Activated CD4-positive, alpha-beta T cell treated with anti-CD3 and anti-CD28 coated beads for 36 hours (primary cell): ENCODE measurements around the gene C1QTNF12. TPM values are rescaled to one million over a fixed set of nuclear protein-coding genes. Genes with fewer than 3 reads are reported as not detected.
"Not testable (repeated sequence)": the region's sequence is repeated elsewhere in the genome, so short reads cannot be mapped to it uniquely, and the experiment has no call there.

ENCODE experiments used
- ATAC-seq: fragments of 200-7000 bp; cut with Tn5 transposase; one replicate; pipeline ENCODE4 v1.10.0; 2021; ENCODE audit warnings: mild to moderate bottlenecking, moderate library complexity
- CTCF ChIA-PET: fragments of 350-600 bp; sonication (Branson Sonifier 250); formaldehyde crosslinking; loops from one replicate; lab custom pipeline; 2021; ENCODE audit warnings: antibody characterized with exemption; lab: Charles Lee
- POLR2A ChIA-PET: fragments of 350-600 bp; sonication (Branson Sonifier 250); formaldehyde crosslinking; loops from one replicate; lab custom pipeline; 2021; ENCODE audit warnings: antibody characterized with exemption, inconsistent platforms; lab: Charles Lee
- DNase-seq: peaks from one replicate; pipeline ENCODE4 v3.0.0-alpha.2; 2020
- H3K27ac Mint-ChIP-seq: one replicate; pipeline ENCODE4 v1.8.0; 2021; ENCODE audit warnings: mixed read lengths
- H3K27me3 Mint-ChIP-seq: one replicate; pipeline ENCODE4 v1.8.0; 2021; ENCODE audit warnings: mixed read lengths
- H3K36me3 Mint-ChIP-seq: one replicate; pipeline ENCODE4 v1.8.0; 2021; ENCODE audit warnings: low read depth, mixed read lengths
- H3K4me1 Mint-ChIP-seq: one replicate; pipeline ENCODE4 v1.8.0; 2021; ENCODE audit warnings: mixed read lengths
- H3K4me3 Mint-ChIP-seq: one replicate; pipeline ENCODE4 v1.8.0; 2021; ENCODE audit warnings: mild to moderate bottlenecking, moderate library complexity, mixed read lengths
- H3K9me3 Mint-ChIP-seq: one replicate; pipeline ENCODE4 v1.8.0; 2021; ENCODE audit warnings: low read depth, mixed read lengths
- intact Hi-C, 2 experiments: fragments of 100-400 bp; cut with DNase I in 1 of 2; cut with micrococcal nuclease in 1 of 2; formaldehyde crosslinking; loops; one replicate each; pipeline versions ENCODE4 v1.14.2 to v1.15.1; 2022 to 2024; cut with DNase I, micrococcal nuclease
- microRNA-seq: library from miRNA; unstranded; fragments of <30 nt; microRNA quantifications from one replicate; pipeline ENCODE4 v1.2.0, GENCODE V29; 2021; ENCODE audit warnings: borderline replicate concordance
- total RNA-seq, 2 experiments: library from RNA; stranded (reverse); gene quantifications; one replicate each; pipeline ENCODE4 v1.2.3, GENCODE V29; 2021

C1QTNF12 gene
- total RNA-seq, 2 experiments from 2014 or later: 1.1 to 1.6 TPM

GRCh38 chr1:1198423-1199140, 47.9 kb downstream of the C1QTNF12 start:
- ChIA-PET CTCF (no interaction called here), POLR2A (no interaction called here)
- Mint-ChIP-seq H3K27me3 (no peaks in the 10 kb centered on the region), H3K4me3 (no peak overlapping the region), H3K27ac (no peak overlapping the region), H3K9me3 (peaks cover 10% of the 10 kb centered on the region), H3K36me3 (peaks cover 2% of the 10 kb centered on the region), H3K4me1 (peaks cover 14% of the 10 kb centered on the region)
- ATAC-seq (no peak), DNase-seq (no peak)
- intact Hi-C loops: no loop called here

GRCh38 chr1:1197551-1198422, 48.7 kb downstream of the C1QTNF12 start:
- ATAC-seq: no peak
- Mint-ChIP-seq H3K9me3 (peaks cover 10% of the 10 kb centered on the region), H3K4me3 (no peak overlapping the region), H3K36me3 (peaks cover 2% of the 10 kb centered on the region), H3K4me1 (peaks cover 14% of the 10 kb centered on the region), H3K27ac (no peak overlapping the region), H3K27me3 (no peaks in the 10 kb centered on the region)
- ChIA-PET POLR2A (no interaction called here), CTCF (no interaction called here)
- intact Hi-C loops: no loop called here
- no peak for DNase-seq

DNA sequence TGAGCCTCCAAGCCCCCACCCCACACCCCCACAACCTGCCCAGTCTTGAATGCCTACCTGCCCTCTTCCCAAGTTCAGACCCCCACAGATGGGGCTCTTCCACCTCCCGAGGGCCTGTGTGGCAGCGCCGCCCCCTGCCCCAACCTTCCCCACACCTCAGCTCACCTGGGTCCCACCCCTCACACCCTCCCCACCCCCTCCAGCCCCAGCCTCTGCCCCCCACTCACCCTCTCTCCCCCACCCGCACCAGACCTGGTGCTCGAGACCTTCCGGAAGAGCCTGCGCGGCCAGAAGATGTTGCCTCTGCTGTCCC, 49.4 kb downstream of the C1QTNF12 start:
- DNase-seq (no peak), ATAC-seq (no peak)
- Mint-ChIP-seq H3K4me1 (peaks cover 14% of the 10 kb centered on the region), H3K36me3 (peaks cover 2% of the 10 kb centered on the region), H3K4me3 (no peak overlapping the region), H3K27me3 (no peaks in the 10 kb centered on the region), H3K27ac (no peak overlapping the region), H3K9me3 (peaks cover 10% of the 10 kb centered on the region)
- CTCF ChIA-PET: no interaction called here
- intact Hi-C loops: no loop called here
- POLR2A ChIA-PET: no interaction called here

DNA sequence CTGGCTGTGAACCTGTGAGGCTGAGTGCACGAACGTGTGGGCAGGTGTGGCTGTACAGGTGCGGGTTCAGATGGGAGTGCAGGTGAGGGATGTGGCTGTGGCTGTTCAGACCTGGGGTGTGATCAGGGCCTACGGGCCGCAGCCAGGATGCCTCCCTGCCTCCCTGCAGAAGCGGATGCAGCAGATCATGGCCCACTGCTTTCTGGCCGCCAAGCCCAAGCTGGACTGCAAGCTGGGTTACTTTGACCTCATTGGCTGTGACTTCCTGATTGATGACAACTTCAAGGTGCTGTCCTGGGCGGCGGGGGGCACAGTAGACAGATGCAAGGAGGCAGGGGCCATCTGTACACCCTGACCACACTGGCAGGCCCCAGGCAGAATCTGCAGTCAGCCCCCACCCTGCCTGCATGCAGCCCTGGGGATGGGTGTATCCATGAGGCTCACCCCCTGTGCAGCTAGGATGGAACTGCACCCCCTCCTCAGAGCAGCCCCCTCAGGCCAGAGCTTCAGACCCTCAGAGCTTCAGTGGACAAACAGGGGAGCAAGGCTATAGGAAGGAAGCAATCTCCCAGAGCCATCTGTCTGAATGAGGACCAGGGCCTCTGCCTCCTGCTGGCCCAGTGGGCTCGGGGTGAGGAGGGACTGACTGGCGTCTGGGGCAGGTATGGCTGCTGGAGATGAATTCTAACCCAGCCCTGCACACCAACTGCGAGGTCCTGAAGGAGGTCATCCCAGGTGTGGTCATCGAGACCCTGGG, 49.9 kb downstream of the C1QTNF12 start:
- no peak for DNase-seq
- H3K4me3 Mint-ChIP-seq: no peak overlapping the region
- peaks cover 2% of the 10 kb centered on the region for H3K36me3 Mint-ChIP-seq
- CTCF ChIA-PET: no interaction called here
- POLR2A ChIA-PET: interaction anchor here (0.6 kb wide), 1 partner anchor 55 kb away, joined by 8 read pairs; no protein-coding TSS in a partner anchor
- ATAC-seq: no peak
- intact Hi-C loops: no loop called here
- peaks cover 14% of the 10 kb centered on the region for H3K4me1 Mint-ChIP-seq
- no peak overlapping the region for H3K27ac Mint-ChIP-seq
- peaks cover 10% of the 10 kb centered on the region for H3K9me3 Mint-ChIP-seq
- no peaks in the 10 kb centered on the region for H3K27me3 Mint-ChIP-seq

GRCh38 chr1:1195726-1196125, 50.8 kb downstream of the C1QTNF12 start:
- not testable (repeated sequence) for H3K27ac Mint-ChIP-seq

DNA sequence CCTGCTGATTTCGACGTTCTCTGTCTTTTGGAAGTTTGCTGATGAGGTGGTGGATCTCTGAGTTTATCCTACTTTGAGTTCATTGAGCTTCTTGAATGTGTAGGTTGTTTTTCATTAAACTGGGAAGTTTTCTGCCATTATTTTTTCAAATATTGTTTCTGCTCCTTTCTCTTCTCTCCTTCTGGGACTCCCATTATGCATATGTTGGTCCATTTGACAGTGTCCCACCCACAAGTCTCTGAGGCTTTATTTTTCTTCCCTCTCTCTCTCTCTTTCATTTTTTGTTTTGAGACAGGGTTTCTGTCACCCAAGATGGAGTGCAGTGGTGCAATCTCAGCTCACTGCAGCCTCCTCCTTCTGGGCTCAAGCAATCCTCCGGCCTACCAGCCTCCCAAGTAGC, 51.8 kb downstream of the C1QTNF12 start:
- POLR2A ChIA-PET: no interaction called here
- H3K36me3 Mint-ChIP-seq: peaks cover 2% of the 10 kb centered on the region
- intact Hi-C loops: no loop called here
- DNase-seq: no peak
- no peaks in the 10 kb centered on the region for H3K27me3 Mint-ChIP-seq
- H3K4me1 Mint-ChIP-seq: peaks cover 5% of the 10 kb centered on the region
- no peak overlapping the region for H3K4me3 Mint-ChIP-seq
- peaks cover 10% of the 10 kb centered on the region for H3K9me3 Mint-ChIP-seq
- CTCF ChIA-PET: interaction anchor here (0.6 kb wide), 1 partner anchor 210 kb away, joined by 3 read pairs; no protein-coding TSS in a partner anchor
- ATAC-seq: no peak
- H3K27ac Mint-ChIP-seq: no peak overlapping the region

More at GRCh38 chr1:1195726-1196125, 50.8 kb downstream of the C1QTNF12 start:
- POLR2A ChIA-PET, ATAC-seq, intact Hi-C loops, H3K4me3 Mint-ChIP-seq, H3K27me3 Mint-ChIP-seq, DNase-seq, H3K36me3 Mint-ChIP-seq, CTCF ChIA-PET: not testable (repeated sequence)
- Mint-ChIP-seq H3K9me3 (peaks cover 10% of the 10 kb centered on the region), H3K4me1 (peaks cover 14% of the 10 kb centered on the region)

Small RNA genes lying within 50 kb of the gene (microRNA-seq; reads per million reads assigned to microRNA genes)
- 3.9 reads per million, percentile 7 among the genes with 10 or more reads in this experiment for gene MIR6726

Other genes with a start within 250 kb of the C1QTNF12 start
- gene HES4, start 246.6 kb downstream of the C1QTNF12 start, total RNA-seq: 1 to 10 TPM; 3.5 to 4.2 TPM
- 10 to 100 TPM; 30.5 to 51.7 TPM for gene ISG15, start 233.2 kb downstream of the C1QTNF12 start, total RNA-seq
- gene AGRN, start 226.6 kb downstream of the C1QTNF12 start, total RNA-seq: 10 to 100 TPM; 22.7 to 24.4 TPM
- gene RNF223, start 172.4 kb downstream of the C1QTNF12 start, total RNA-seq: not detected
- gene C1orf159, start 130.6 kb downstream of the C1QTNF12 start, total RNA-seq: 10 to 100 TPM; 11.3 to 13.5 TPM
- gene TTLL10, start 72.8 kb downstream of the C1QTNF12 start, total RNA-seq: not detected
- gene TNFRSF18, start 40.1 kb downstream of the C1QTNF12 start, total RNA-seq: 100 to 1,000 TPM in 1 of 2 experiments, 10 to 100 TPM in 1; 95.0 to 164 TPM
- 100 to 1,000 TPM; 340 to 418 TPM for gene TNFRSF4, start 32.6 kb downstream of the C1QTNF12 start, total RNA-seq
- gene SDF4, start 14.7 kb downstream of the C1QTNF12 start, total RNA-seq: 100 to 1,000 TPM; 108 to 128 TPM
- 10 to 100 TPM in 1 of 2 experiments, 1 to 10 TPM in 1; 9.4 to 12.2 TPM for gene B3GALT6, start 14.5 kb downstream of the C1QTNF12 start, total RNA-seq
- 10 to 100 TPM; 57.4 to 60.2 TPM for gene UBE2J2, start 27.1 kb upstream of the C1QTNF12 start, total RNA-seq
- 1 to 10 TPM; 3.6 to 3.8 TPM for gene SCNN1D, start 33.7 kb upstream of the C1QTNF12 start, total RNA-seq
- 10 to 100 TPM; 17.5 to 24.3 TPM for gene ACAP3, start 61.2 kb upstream of the C1QTNF12 start, total RNA-seq
- gene PUSL1, start 61.9 kb upstream of the C1QTNF12 start, total RNA-seq: 10 to 100 TPM; 13.7 to 18.0 TPM
- gene INTS11, start 77.9 kb upstream of the C1QTNF12 start, total RNA-seq: 100 to 1,000 TPM; 117 to 151 TPM
- gene CPTP, start 78.1 kb upstream of the C1QTNF12 start, total RNA-seq: 10 to 100 TPM in 1 of 2 experiments, 1 to 10 TPM in 1; 9.9 to 11.4 TPM
- under 1 TPM; 0.28 to 0.41 TPM for gene TAS1R3, start 84.6 kb upstream of the C1QTNF12 start, total RNA-seq
- gene DVL1, start 102.7 kb upstream of the C1QTNF12 start, total RNA-seq: 10 to 100 TPM; 35.3 to 35.5 TPM
- under 1 TPM; 0.25 to 0.49 TPM for gene MXRA8, start 111.8 kb upstream of the C1QTNF12 start, total RNA-seq
- gene AURKAIP1, start 128.5 kb upstream of the C1QTNF12 start, total RNA-seq: 100 to 1,000 TPM in 1 of 2 experiments, 10 to 100 TPM in 1; 89.5 to 117 TPM
- 10 to 100 TPM; 73.6 to 89.7 TPM for gene CCNL2, start 152.6 kb upstream of the C1QTNF12 start, total RNA-seq
- 100 to 1,000 TPM; 126 to 143 TPM for gene MRPL20, start 160.6 kb upstream of the C1QTNF12 start, total RNA-seq
- gene ANKRD65, start 174.6 kb upstream of the C1QTNF12 start, total RNA-seq: not detected
- under 1 TPM; 0.56 to 0.78 TPM for gene VWA1, start 189.0 kb upstream of the C1QTNF12 start, total RNA-seq
- under 1 TPM; 0.30 to 0.39 TPM for gene ATAD3C, start 203.0 kb upstream of the C1QTNF12 start, total RNA-seq
- gene ATAD3B, start 225.0 kb upstream of the C1QTNF12 start, total RNA-seq: 10 to 100 TPM; 26.2 to 39.2 TPM